Measurements from ENCODE around the gene BTBD1.

The BTBD1 gene

DNA sequence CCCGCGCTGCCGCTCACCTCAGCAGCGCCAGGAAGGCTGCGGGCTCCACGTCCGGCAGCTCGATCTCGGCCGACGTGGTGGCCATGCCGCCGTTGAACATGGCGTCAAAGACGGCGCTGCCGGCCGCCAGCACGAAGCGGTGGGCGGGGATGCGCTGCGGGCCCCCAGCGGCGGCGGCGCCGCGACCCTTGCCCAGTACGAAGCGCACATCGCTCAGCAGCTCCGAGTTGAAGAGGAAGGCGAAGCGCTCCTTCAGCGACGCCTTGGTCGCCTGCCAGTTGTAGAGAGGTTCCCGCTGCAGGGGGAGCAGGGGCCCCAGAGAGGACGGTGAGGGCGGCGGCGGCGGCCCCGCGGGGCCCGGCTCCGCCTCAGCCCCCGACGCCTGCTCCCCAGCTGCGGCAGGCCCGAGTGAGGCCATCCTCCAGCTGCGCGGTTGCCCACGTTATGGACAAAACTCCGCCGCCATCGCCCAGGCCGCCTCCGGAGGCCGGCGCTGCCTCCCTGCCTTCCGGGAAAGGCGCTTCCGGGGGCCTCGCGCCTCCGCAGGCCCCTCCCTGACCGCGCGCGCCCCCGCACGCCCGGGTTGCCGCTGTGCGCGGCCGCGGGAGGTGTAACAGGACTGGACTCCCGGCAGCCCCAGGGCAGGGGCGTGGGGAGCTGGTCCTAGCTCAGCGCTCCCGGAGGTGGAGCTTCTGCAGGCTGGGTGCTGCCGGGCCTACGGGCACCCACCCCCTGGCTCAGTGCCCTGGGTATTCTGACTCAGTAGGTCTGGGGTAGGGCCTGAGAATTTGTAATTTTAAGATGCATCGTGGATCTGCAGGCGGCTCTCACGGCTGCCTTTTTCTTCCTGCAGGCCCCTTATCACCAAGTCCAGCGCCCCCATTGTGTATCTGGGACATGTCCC, at the start of gene BTBD1:
BTBD1 (minus strand) TSS at position 519 of the 904 bp plus-strand sequence; CDS start at position 418, 101 bp downstream.
- DNase-seq: peak; percentile 48

DNA sequence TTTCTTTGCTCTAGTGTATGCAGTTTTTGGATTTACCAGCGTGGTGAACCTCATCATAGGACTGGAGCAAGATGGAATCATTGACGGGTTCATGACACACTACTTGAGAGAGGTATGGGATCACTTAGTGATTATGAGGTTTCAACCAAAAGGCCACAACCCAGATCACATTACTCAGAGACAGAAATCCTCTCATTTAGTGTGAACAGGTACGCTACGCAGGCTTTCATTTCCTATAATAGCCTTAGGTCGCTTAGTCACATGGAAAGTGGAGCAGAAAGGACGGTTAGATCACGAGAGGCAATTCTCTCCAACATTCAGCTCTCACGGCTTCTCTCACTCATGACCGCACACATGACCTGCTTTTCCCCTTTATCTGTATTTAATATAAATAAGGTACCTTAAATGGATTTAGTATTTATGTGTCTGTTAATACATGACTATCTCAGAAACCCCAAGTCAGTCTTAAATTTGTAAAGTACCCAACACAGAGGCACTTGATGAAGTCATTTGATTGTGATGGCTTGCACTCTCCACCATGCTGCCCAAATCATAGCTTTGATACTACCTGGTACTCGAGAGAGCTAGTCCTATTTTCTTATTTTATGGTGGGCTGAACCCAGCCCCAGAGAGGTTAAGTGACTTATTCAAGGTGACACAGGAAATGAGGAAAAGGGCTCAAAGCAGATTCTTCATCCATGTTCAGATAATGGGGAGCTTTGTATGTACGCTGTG, 48.9 kb upstream of the BTBD1 start:
- DNase-seq: no peak

DNA sequence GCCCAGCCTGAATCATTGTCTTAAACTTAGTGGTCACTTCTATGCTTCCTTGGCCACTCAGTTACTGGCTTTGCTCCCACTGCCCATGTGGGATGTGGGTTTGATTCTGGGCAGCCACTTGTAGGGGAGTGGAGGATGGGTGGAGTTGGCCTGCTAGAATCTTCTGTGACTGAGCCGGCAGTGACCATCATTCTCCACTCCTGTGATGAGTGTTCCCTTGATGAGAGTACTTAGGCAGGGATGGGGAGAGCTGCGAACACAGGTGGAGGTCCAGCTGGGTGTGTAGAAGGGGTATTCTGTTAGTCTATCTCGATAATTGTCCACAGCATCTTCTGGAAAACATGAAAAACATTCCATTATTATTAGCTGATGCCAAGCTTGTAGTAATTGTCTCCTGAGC, 48.4 kb upstream of the BTBD1 start:
- DNase-seq: no peak

GRCh38 chr15:83114856-83115255, 47.8 kb upstream of the BTBD1 start:
- no peak for DNase-seq

DNA sequence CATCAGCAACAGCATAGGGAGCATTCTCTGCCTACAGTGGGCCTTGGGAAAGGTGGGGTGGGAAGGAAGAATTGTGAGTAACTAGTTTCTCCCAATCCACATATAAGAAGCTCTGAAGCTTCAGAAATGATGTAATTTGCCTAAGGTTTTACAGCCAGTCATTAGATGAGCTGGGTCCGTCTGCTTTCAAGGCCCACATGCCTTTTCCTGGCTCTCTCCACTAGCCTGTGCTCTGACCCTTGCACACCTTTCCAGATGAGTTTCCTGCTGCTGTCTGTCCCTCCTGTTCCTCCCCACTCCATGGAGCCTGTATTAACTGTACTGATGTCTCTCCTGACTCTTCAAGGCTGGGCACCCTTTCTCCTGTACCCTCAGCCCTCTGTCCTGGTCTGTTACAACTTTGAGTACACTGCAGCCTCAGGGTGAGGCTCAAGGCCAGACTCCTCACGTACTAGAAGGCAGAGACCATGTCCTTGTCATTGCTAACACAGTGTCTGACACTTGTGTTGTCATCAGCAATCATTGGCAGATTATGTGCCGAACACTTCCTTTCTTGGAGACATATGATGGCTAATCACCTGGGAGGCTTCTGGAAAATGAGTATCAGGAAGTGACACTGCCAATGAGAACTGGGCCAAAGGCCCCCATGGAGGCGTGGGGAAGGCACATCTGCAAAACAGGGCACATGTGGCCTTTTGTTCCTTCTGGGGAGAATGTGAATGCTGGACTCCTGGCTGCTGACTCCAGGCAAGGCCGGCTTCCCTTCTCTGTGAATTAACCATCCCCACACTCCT, 47.0 kb upstream of the BTBD1 start:
- no peak for DNase-seq

DNA sequence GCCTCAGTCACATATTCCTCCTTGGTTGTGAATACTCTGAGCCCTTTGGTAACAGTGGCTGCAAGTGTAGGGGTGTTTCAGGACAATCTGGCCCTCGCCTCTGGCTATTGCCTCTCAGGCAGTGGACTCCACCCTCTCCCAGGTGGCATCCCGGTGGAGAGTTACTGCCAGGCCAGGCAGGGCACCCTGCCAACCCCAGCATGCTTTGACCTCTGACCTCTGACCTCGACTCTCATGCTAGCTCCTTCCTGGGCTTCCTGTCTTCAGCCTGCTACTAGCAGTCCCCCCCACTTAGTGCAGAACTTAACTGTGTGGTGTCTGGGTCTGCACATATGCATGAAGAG, 45.9 kb upstream of the BTBD1 start:
- no peak for DNase-seq

GRCh38 chr15:83112233-83112955, 45.3 kb upstream of the BTBD1 start:
- DNase-seq: no peak

GRCh38 chr15:83111149-83111548, 44.1 kb upstream of the BTBD1 start:
- DNase-seq: no peak

GRCh38 chr15:83110381-83110780, 43.3 kb upstream of the BTBD1 start:
- no peak for DNase-seq

GRCh38 chr15:83109532-83109931, 42.5 kb upstream of the BTBD1 start:
- DNase-seq: no peak

- peak; percentile 84 for DNase-seq
Measured at GRCh38 chr15:83108266-83109219, 41.5 kb upstream of the BTBD1 start.

DNA sequence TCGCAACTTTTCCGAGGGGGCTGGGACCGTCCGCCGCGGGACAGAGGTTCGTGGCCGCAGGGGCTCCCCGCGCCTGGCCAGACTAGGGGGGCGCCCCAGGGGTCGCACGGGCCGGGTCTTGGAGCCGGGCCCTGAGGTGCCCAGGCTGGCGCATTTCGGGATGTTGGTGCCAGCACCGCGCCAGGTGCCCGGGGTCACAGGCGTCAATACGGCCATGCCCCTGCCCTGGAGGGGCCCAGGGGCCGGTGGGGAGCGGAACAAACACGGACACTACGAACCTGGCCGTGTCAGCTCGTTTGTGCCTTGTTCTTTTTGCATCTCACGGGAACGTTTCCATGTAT, 40.8 kb upstream of the BTBD1 start:
- no peak for DNase-seq

GRCh38 chr15:83106994-83107840, 40.2 kb upstream of the BTBD1 start, which contains the start of gene TM6SF1:
Gene TM6SF1, plus strand, starts transcription at chr15:83107645. Its CDS starts 36 bp downstream, at chr15:83107681.
- DNase-seq: no peak

- DNase-seq: no peak
Measured at GRCh38 chr15:83105440-83105839, 38.4 kb upstream of the BTBD1 start.

GRCh38 chr15:83104141-83104540, 37.1 kb upstream of the BTBD1 start:
- no peak for DNase-seq

- no peak for DNase-seq
Measured at GRCh38 chr15:83102346-83102745, 35.3 kb upstream of the BTBD1 start.

- DNase-seq: no peak
Measured at GRCh38 chr15:83100097-83100646, 33.1 kb upstream of the BTBD1 start.

- no peak for DNase-seq
Measured at GRCh38 chr15:83099290-83099689, 32.2 kb upstream of the BTBD1 start.

GRCh38 chr15:83098079-83098478, 31.0 kb upstream of the BTBD1 start:
- no peak for DNase-seq

GRCh38 chr15:83094583-83094982, 27.5 kb upstream of the BTBD1 start:
- no peak for DNase-seq

All from SIG-M5 (cell line).